GM21576 (cell line): ENCODE results near the gene LRFN3.
"Not testable (repeated sequence)": the region's sequence is repeated elsewhere in the genome, so short reads cannot be mapped to it uniquely, and the experiment has no call there.

Experiments used
- ATAC-seq: cut with Tn5 transposase; IDR thresholded peaks from one replicate; pipeline ENCODE4 v1.9.1; 2021; ENCODE audit warnings: mild to moderate bottlenecking, moderate library complexity; ENCODE audit not compliant: unreplicated experiment

Gene LRFN3

GRCh38 chr19:35935911-35936737, at the start of gene LRFN3:
Gene LRFN3, plus strand, starts transcription at chr19:35936374. Its CDS starts 3,052 bp downstream, at chr19:35939426.
- no peak for ATAC-seq

GRCh38 chr19:35887197-35887596, 49.0 kb upstream of the LRFN3 start:
- ATAC-seq, result no peak

GRCh38 chr19:35888398-35888797, 47.8 kb upstream of the LRFN3 start:
- no peak for ATAC-seq

- no peak for ATAC-seq
These were observed 46.6 kb upstream of the LRFN3 start for GRCh38 chr19:35889370-35890112.

GRCh38 chr19:35890113-35890650, 46.0 kb upstream of the LRFN3 start:
- ATAC-seq, result no peak

- ATAC-seq, result not testable (repeated sequence)
These were observed 44.4 kb upstream of the LRFN3 start for GRCh38 chr19:35891819-35892218.

- no peak for ATAC-seq
These were observed 41.8 kb upstream of the LRFN3 start for GRCh38 chr19:35894342-35894741.

GRCh38 chr19:35895911-35896642, 40.1 kb upstream of the LRFN3 start:
- ATAC-seq, result no peak

GRCh38 chr19:35896643-35897040, 39.5 kb upstream of the LRFN3 start:
- no peak for ATAC-seq

GRCh38 chr19:35897706-35898451, 38.3 kb upstream of the LRFN3 start:
- ATAC-seq, result no peak

- ATAC-seq, result no peak
These were observed 37.7 kb upstream of the LRFN3 start for GRCh38 chr19:35898499-35898809.

- ATAC-seq, result peak; percentile 33
These were observed 36.5 kb upstream of the LRFN3 start for GRCh38 chr19:35899547-35900214.

GRCh38 chr19:35901055-35901644, 35.0 kb upstream of the LRFN3 start:
- ATAC-seq, result no peak

GRCh38 chr19:35901854-35902661, 34.1 kb upstream of the LRFN3 start, which contains the start of gene HCST:
Gene HCST, plus strand, starts transcription at chr19:35902529. Its CDS starts 65 bp downstream, at chr19:35902594.
- no peak for ATAC-seq

GRCh38 chr19:35902870-35903475, 33.2 kb upstream of the LRFN3 start:
- ATAC-seq, result no peak

- peak; percentile 31 for ATAC-seq
These were observed 32.5 kb upstream of the LRFN3 start for GRCh38 chr19:35903550-35904179.

GRCh38 chr19:35904311-35905068, 31.7 kb upstream of the LRFN3 start:
- no peak for ATAC-seq
